HL-60 (cell line): ENCODE results near the gene CTSD.

Source experiments
- DNase-seq, 2 experiments: peaks; one replicate each; pipeline ENCODE4 v3.0.0-alpha.2; 2010 to 2020; ENCODE audit warnings: low read depth in 1 of 2, low spot score in 1 of 2
- H3K27ac ChIP-seq: fragments of 250-450 bp; sonication (Bioruptor Pico); replicated peaks from 2 replicates; pipeline ENCODE4 v1.5.1; 2020; ENCODE audit warnings: mild to moderate bottlenecking, moderate library complexity
- H3K27me3 ChIP-seq: fragments of 250-450 bp; sonication (Bioruptor Pico); 2 replicates; pipeline ENCODE4 v1.5.1; 2021; ENCODE audit warnings: mild to moderate bottlenecking, moderate library complexity; ENCODE audit not compliant: insufficient read depth, poor library complexity, severe bottlenecking
- H3K4me3 ChIP-seq: replicated peaks from 2 replicates; pipeline ENCODE4 v1.5.1; 2011; ENCODE audit warnings: mild to moderate bottlenecking, control low read depth, low read length; ENCODE audit not compliant: insufficient read depth
- GABPA ChIP-seq: IDR thresholded peaks from 2 replicates; pipeline ENCODE4 v1.6.1; 2012; ENCODE audit warnings: low read depth
- POLR2AphosphoS5 ChIP-seq: IDR thresholded peaks from 2 replicates; pipeline ENCODE4 v1.6.1; 2012; ENCODE audit warnings: low read depth
- SPI1 ChIP-seq: IDR thresholded peaks from 2 replicates; pipeline ENCODE4 v1.6.1; 2012; ENCODE audit warnings: low read depth, mild to moderate bottlenecking, borderline replicate concordance
- TF ChIP-seq, protein P1 (sequence below): IDR thresholded peaks from one replicate; pipeline ENCODE4 v1.5.1; 2011; ENCODE audit warnings: low read length, control low read depth, inconsistent platforms; ENCODE audit not compliant: insufficient read depth
- TF ChIP-seq, protein P2 (sequence below): IDR thresholded peaks from 2 replicates; pipeline ENCODE4 v1.6.1; 2012; ENCODE audit warnings: low read depth; ENCODE audit not compliant: insufficient replicate concordance

CTSD gene

DNA sequence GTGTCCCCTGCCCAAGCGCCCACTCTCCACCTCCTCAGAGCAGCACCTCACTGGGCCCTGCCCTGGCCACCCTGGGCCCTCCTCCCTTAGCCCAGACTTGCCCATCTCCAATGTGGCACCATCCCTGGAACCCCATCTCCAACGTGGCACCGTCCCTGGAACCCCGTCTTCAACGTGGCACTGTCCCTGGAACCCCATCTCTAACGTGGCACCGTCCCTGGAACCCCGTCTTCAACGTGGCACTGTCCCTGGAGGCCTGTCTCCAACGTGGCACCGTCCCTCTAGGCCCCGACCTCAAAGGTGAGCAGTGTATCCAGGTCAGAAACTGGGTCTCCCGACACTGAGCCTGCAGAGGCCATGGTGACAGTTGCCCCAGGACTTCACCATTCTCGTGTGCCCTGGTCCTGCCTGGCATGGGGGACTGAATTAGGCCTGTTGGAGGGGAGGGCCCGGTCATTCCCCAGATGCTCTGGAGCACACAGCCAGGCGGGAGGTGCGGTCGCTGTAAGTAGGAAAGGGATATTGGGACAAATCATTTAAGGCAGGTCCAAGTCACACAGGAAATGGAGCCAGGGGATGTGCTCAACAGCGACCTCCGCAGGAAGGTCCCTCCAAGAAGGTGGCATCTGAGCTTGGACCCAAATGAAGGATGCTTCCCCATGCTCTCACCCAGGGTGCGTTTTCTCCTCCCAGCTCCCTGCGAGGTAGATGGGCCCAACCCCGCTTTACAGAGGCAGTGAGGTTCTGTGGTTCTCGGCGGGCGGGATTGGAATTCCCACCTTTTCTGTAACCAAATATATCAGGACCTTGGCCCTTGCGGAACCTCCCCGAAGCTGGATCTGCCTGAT lies 2.4 kb upstream of the CTSD start:
- Histone ChIP-seq H3K27me3 (no peaks in the 10 kb centered on the region), H3K27ac (no peak overlapping the region), H3K4me3 (no peak overlapping the region)
- TF ChIP-seq GABPA (no peak), SPI1 (no peak), POLR2AphosphoS5 (no peak)
- TF ChIP-seq, protein P1, sequence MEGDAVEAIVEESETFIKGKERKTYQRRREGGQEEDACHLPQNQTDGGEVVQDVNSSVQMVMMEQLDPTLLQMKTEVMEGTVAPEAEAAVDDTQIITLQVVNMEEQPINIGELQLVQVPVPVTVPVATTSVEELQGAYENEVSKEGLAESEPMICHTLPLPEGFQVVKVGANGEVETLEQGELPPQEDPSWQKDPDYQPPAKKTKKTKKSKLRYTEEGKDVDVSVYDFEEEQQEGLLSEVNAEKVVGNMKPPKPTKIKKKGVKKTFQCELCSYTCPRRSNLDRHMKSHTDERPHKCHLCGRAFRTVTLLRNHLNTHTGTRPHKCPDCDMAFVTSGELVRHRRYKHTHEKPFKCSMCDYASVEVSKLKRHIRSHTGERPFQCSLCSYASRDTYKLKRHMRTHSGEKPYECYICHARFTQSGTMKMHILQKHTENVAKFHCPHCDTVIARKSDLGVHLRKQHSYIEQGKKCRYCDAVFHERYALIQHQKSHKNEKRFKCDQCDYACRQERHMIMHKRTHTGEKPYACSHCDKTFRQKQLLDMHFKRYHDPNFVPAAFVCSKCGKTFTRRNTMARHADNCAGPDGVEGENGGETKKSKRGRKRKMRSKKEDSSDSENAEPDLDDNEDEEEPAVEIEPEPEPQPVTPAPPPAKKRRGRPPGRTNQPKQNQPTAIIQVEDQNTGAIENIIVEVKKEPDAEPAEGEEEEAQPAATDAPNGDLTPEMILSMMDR: no peak
- TF ChIP-seq, protein P2, sequence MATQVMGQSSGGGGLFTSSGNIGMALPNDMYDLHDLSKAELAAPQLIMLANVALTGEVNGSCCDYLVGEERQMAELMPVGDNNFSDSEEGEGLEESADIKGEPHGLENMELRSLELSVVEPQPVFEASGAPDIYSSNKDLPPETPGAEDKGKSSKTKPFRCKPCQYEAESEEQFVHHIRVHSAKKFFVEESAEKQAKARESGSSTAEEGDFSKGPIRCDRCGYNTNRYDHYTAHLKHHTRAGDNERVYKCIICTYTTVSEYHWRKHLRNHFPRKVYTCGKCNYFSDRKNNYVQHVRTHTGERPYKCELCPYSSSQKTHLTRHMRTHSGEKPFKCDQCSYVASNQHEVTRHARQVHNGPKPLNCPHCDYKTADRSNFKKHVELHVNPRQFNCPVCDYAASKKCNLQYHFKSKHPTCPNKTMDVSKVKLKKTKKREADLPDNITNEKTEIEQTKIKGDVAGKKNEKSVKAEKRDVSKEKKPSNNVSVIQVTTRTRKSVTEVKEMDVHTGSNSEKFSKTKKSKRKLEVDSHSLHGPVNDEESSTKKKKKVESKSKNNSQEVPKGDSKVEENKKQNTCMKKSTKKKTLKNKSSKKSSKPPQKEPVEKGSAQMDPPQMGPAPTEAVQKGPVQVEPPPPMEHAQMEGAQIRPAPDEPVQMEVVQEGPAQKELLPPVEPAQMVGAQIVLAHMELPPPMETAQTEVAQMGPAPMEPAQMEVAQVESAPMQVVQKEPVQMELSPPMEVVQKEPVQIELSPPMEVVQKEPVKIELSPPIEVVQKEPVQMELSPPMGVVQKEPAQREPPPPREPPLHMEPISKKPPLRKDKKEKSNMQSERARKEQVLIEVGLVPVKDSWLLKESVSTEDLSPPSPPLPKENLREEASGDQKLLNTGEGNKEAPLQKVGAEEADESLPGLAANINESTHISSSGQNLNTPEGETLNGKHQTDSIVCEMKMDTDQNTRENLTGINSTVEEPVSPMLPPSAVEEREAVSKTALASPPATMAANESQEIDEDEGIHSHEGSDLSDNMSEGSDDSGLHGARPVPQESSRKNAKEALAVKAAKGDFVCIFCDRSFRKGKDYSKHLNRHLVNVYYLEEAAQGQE: no peak
- no peak for DNase-seq

DNA sequence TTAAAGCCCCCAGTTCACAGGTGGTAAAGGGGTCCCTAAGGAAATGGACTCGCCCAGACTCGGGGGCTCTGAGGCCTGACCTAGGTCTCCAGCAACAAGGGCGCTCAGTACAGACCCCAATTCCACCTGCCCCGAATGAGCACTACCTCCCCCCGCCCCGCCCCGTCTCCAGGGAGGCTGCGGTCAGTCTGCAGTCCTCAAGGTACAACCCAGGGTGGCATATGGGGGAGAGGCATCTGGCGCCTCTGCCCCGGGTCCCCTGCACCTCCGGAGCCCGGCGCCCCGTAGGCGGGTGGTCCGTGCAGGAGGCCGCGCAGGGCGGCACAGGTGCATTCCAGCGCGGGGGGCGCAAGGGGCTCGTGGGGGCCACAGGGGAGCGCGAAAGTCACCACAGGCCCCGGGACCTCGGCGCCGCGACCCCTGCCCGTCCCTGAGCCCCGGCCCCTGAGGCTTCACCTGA lies 361 bp downstream of the CTSD start:
- Histone ChIP-seq H3K27ac (peak overlapping the region; percentile 79), H3K4me3 (peak overlapping the region; percentile 92), H3K27me3 (no peaks in the 10 kb centered on the region)
- no peak for DNase-seq
- TF ChIP-seq, protein P1: no peak
- no peak for TF ChIP-seq POLR2AphosphoS5
- TF ChIP-seq GABPA: no peak
- TF ChIP-seq SPI1: no peak
- TF ChIP-seq, protein P2: no peak

DNA sequence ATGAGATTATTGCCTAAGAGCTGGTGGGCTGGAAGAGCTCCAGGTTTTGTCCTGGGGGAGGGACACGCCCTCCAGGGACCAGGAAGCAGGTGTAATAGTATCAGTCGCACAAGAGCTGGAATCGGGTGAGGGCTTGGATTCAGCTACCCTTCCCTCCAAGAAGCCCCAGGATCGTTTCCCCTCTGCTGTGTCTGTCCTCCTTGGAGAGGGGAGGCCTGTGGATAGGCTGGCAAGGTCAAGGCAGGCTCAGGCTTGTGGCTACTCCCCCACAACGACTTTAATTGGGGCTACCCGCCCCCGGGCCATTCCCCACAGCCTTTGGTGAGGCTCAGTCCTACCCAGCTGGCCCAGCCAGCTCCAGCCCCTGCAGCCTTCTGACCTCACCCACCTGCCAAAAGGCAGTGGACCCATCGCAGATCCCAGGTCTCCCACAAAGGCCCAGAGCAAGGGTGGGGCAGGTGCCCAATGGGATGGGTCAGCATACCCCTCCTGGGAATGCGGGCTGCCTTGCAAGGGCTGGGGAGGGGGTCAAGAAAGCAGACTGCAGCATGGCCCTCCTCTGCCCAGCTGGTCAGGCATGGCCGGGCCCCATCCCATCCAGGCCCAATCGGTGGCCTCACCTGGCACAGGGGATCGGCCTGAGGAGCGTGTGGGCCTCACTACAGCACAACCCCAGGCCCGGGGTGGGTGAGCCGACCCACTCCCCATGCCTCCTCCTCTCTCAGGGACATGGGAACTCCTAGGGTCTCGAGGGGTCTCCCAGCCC lies 1.0 kb downstream of the CTSD start:
- H3K4me3 ChIP-seq: peak overlapping the region; percentile 92
- H3K27me3 ChIP-seq: no peaks in the 10 kb centered on the region
- peak; percentile 30 to 89 for DNase-seq
- no peak for TF ChIP-seq SPI1
- peak overlapping the region; percentile 79 for H3K27ac ChIP-seq
